Keratinocyte (primary cell): ENCODE data around the gene BCAR3. TPM values are rescaled to one million over a fixed set of nuclear protein-coding genes. Genes with fewer than 3 reads are reported as not detected.

Experiments used
- DNase-seq: peaks from one replicate; pipeline ENCODE4 v3.0.0-alpha.2; 2011; ENCODE audit warnings: low read depth, missing footprints, low spot score
- FAIRE-seq: peaks from 2 replicates; lab custom pipeline; 2011; peaks lifted over from hg19 to GRCh38; lab: Jason Lieb, UNC
- H2AFZ ChIP-seq: 2 replicates; pipeline ENCODE4 v1.6.0; 2012; ENCODE audit warnings: low read length, control low read depth, inconsistent platforms; ENCODE audit not compliant: control insufficient read depth
- H3K27ac ChIP-seq: 2 replicates; pipeline ENCODE4 v1.5.1; 2011; ENCODE audit warnings: low read length; ENCODE audit not compliant: control insufficient read depth, insufficient read depth
- H3K27me3 ChIP-seq: 3 replicates; pipeline ENCODE4 v1.6.0; 2011; ENCODE audit warnings: low read length; ENCODE audit not compliant: control insufficient read depth, insufficient read depth; ENCODE audit errors: extremely low read depth
- H3K36me3 ChIP-seq, 2 experiments: 2 replicates in 1 of 2; 3 replicates in 1 of 2; pipeline ENCODE4 v1.5.1; 2011; ENCODE audit warnings: low read length in 2 of 2, mild to moderate bottlenecking in 1 of 2; ENCODE audit not compliant: control insufficient read depth in 2 of 2, insufficient read depth in 2 of 2; ENCODE audit errors: extremely low read depth in 1 of 2
- H3K4me1 ChIP-seq: 3 replicates; pipeline ENCODE4 v1.5.1; 2011; ENCODE audit warnings: low read length; ENCODE audit not compliant: control insufficient read depth, insufficient read depth; ENCODE audit errors: extremely low read depth
- H3K4me2 ChIP-seq: 3 replicates; pipeline ENCODE4 v1.6.0; 2011; ENCODE audit warnings: low read depth, low read length; ENCODE audit not compliant: control insufficient read depth, insufficient read depth; ENCODE audit errors: extremely low read depth
- H3K4me3 ChIP-seq, 3 experiments: fragments of 200-600 bp in 1 of 3; sonication (generic) in 1 of 3; 2 replicates in 2 of 3; 3 replicates in 1 of 3; pipeline ENCODE4 v1.5.1; 2011 to 2016; ENCODE audit warnings: low read length in 3 of 3, mild to moderate bottlenecking in 3 of 3, control low read depth in 2 of 3, inconsistent platforms in 1 of 3, low read depth in 1 of 3, mixed read lengths in 1 of 3, mixed run types in 1 of 3, moderate library complexity in 1 of 3; ENCODE audit not compliant: control insufficient read depth in 2 of 3, insufficient read depth in 2 of 3; ENCODE audit errors: extremely low read depth in 1 of 3
- H3K79me2 ChIP-seq: 2 replicates; pipeline ENCODE4 v1.6.0; 2012; ENCODE audit warnings: low read length; ENCODE audit not compliant: control insufficient read depth, insufficient read depth
- H3K9ac ChIP-seq: 3 replicates; pipeline ENCODE4 v1.6.0; 2011; ENCODE audit warnings: low read length; ENCODE audit not compliant: control insufficient read depth, insufficient read depth; ENCODE audit errors: extremely low read depth
- H3K9me1 ChIP-seq: 3 replicates; pipeline ENCODE4 v1.6.0; 2011; ENCODE audit warnings: low read length; ENCODE audit not compliant: control insufficient read depth, insufficient read depth; ENCODE audit errors: extremely low read depth
- H3K9me3 ChIP-seq: 2 replicates; pipeline ENCODE4 v1.5.1; 2012; ENCODE audit warnings: low read depth, low read length; ENCODE audit not compliant: control insufficient read depth
- H4K20me1 ChIP-seq: 3 replicates; pipeline ENCODE4 v1.6.0; 2011; ENCODE audit warnings: low read length; ENCODE audit not compliant: control insufficient read depth, insufficient read depth; ENCODE audit errors: extremely low read depth
- EZH2 ChIP-seq: IDR thresholded peaks from one replicate; pipeline ENCODE4 v1.6.1; 2012; ENCODE audit warnings: inconsistent platforms, mild to moderate bottlenecking, low read length, moderate library complexity
- dilution Hi-C: fragments of 300-500 bp; cut with MboI; formaldehyde crosslinking; loops from one replicate; pipeline ENCODE4 v1.7.0; 2020; ENCODE audit warnings: low sequenced_read_pairs; ENCODE audit not compliant: extremely low pct_ligation_motif_present
- polyA plus RNA-seq, 5 experiments: library from polyadenylated mRNA; depleted of rRNA in 3 of 5; stranded (reverse) in 3 of 5; stranded (forward) in 1 of 5; unstranded in 1 of 5; fragments of >200 nt; gene quantifications; 1 replicate in 1 of 5; 2 replicates in 3 of 5; 3 replicates in 1 of 5; pipeline versions ENCODE4 v1.2.1 to v1.2.3, GENCODE V29; 2011 to 2012; ENCODE audit warnings: missing spikeins in 2 of 5, low read depth in 1 of 5, low replicate concordance in 1 of 5
- TF ChIP-seq, protein P1 (sequence below), 3 experiments: IDR thresholded peaks in 1 of 3; conservative IDR thresholded peaks in 1 of 3; optimal IDR thresholded peaks in 1 of 3; 2 replicates in 2 of 3; 3 replicates in 1 of 3; pipeline versions ENCODE3 to v1.5.1; 2011; ENCODE audit warnings: low read length in 3 of 3, mild to moderate bottlenecking in 3 of 3, moderate library complexity in 2 of 3, control low read depth in 1 of 3, inconsistent platforms in 1 of 3; ENCODE audit not compliant: insufficient read depth in 2 of 3; ENCODE audit errors: extremely low read depth in 1 of 3

The BCAR3 gene
- polyA plus RNA-seq, 1 donor (not counting 4 experiments of a cell fraction or from before 2014, with no cell fraction given): 77.2 TPM

GRCh38 chr1:93601686-93602085, 80.0 kb downstream of the BCAR3 start:
- dilution Hi-C loops: no loop called here
- Histone ChIP-seq H3K79me2 (peaks cover 99% of the 10 kb centered on the region), H3K4me3 (no peak overlapping the region), H3K9me3 (no peaks in the 10 kb centered on the region), H3K9me1 (peaks cover 33% of the 10 kb centered on the region), H4K20me1 (peaks cover 94% of the 10 kb centered on the region), H3K9ac (no peak overlapping the region), H3K4me2 (no peak overlapping the region), H3K27me3 (no peaks in the 10 kb centered on the region), H2AFZ (no peak overlapping the region), H3K4me1 (peaks cover 58% of the 10 kb centered on the region), H3K36me3 (peaks cover 15 to 37% of the 10 kb centered on the region in 2 experiments), H3K27ac (no peak overlapping the region)
- FAIRE-seq (no peak), DNase-seq (no peak)
- TF ChIP-seq, protein P1, sequence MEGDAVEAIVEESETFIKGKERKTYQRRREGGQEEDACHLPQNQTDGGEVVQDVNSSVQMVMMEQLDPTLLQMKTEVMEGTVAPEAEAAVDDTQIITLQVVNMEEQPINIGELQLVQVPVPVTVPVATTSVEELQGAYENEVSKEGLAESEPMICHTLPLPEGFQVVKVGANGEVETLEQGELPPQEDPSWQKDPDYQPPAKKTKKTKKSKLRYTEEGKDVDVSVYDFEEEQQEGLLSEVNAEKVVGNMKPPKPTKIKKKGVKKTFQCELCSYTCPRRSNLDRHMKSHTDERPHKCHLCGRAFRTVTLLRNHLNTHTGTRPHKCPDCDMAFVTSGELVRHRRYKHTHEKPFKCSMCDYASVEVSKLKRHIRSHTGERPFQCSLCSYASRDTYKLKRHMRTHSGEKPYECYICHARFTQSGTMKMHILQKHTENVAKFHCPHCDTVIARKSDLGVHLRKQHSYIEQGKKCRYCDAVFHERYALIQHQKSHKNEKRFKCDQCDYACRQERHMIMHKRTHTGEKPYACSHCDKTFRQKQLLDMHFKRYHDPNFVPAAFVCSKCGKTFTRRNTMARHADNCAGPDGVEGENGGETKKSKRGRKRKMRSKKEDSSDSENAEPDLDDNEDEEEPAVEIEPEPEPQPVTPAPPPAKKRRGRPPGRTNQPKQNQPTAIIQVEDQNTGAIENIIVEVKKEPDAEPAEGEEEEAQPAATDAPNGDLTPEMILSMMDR (optimal IDR thresholded peaks at IDR 0.05 in 1 of 3, IDR thresholded peaks at IDR 0.05 in 1 of 3, conservative IDR thresholded peaks at IDR 0.05 in 1 of 3; ENCODE audit: extremely low read depth in 1 of 3, insufficient read depth in 2 of 3, low read length in 3 of 3): no peak
- TF ChIP-seq EZH2: no peak

GRCh38 chr1:93600663-93601062, 81.0 kb downstream of the BCAR3 start:
- Histone ChIP-seq H4K20me1 (peaks cover 94% of the 10 kb centered on the region), H3K9me1 (peaks cover 38% of the 10 kb centered on the region), H3K79me2 (peaks cover 100% of the 10 kb centered on the region), H3K36me3 (peaks cover 17 to 47% of the 10 kb centered on the region in 2 experiments), H3K4me3 (no peak overlapping the region), H2AFZ (no peak overlapping the region), H3K9ac (no peak overlapping the region), H3K27me3 (no peaks in the 10 kb centered on the region), H3K4me1 (peaks cover 58% of the 10 kb centered on the region), H3K27ac (no peak overlapping the region), H3K4me2 (peak overlapping the region; percentile 7), H3K9me3 (no peaks in the 10 kb centered on the region)
- no peak for DNase-seq
- TF ChIP-seq EZH2: no peak
- TF ChIP-seq, protein P1 (optimal IDR thresholded peaks at IDR 0.05 in 1 of 3, IDR thresholded peaks at IDR 0.05 in 1 of 3, conservative IDR thresholded peaks at IDR 0.05 in 1 of 3; ENCODE audit: extremely low read depth in 1 of 3, insufficient read depth in 2 of 3, low read length in 3 of 3): no peak
- dilution Hi-C loops: no loop called here
- no peak for FAIRE-seq
